H1 (cell line): Measurements from ENCODE around the gene TEX35.

Experiments used
- BACH1 ChIP-seq: IDR thresholded peaks from 2 replicates; pipeline ENCODE4 v1.6.1; 2012; ENCODE audit warnings: low read length, improper control_type of control experiment
- EZH2 ChIP-seq: fragments of 200-600 bp; sonication (generic); IDR thresholded peaks from 2 replicates; pipeline ENCODE4 v1.7.1; 2012; ENCODE audit warnings: low read depth, mild to moderate bottlenecking, moderate library complexity, low read length, inconsistent platforms; ENCODE audit not compliant: severe bottlenecking
- KDM1A ChIP-seq: fragments of 200-600, 300-600 bp; sonication (generic); IDR thresholded peaks from 2 replicates; pipeline ENCODE4 v1.7.1; 2016; ENCODE audit warnings: mild to moderate bottlenecking, low read length, borderline replicate concordance
- POLR2AphosphoS5 ChIP-seq: IDR thresholded peaks from 2 replicates; pipeline ENCODE4 v1.6.1; 2011; ENCODE audit warnings: low read depth, low read length
- SUZ12 ChIP-seq: fragments of 200-600 bp; sonication (generic); IDR thresholded peaks from 2 replicates; pipeline ENCODE4 v1.6.1; 2012; ENCODE audit warnings: mild to moderate bottlenecking, inconsistent platforms, low read length, moderate library complexity, mixed read lengths
- YY1 ChIP-seq: IDR thresholded peaks from 2 replicates; pipeline ENCODE4 v1.6.1; 2011; ENCODE audit warnings: low read depth, mild to moderate bottlenecking, low read length
- TF ChIP-seq, protein P1 (sequence below), 3 experiments: IDR thresholded peaks; 1 replicate in 2 of 3; 2 replicates in 1 of 3; pipeline versions ENCODE4 v1.5.1 to v1.6.1; 2011; ENCODE audit warnings: low read length in 3 of 3, mild to moderate bottlenecking in 3 of 3, inconsistent platforms in 2 of 3, low read depth in 1 of 3, moderate library complexity in 1 of 3; ENCODE audit not compliant: insufficient read depth in 1 of 3; ENCODE audit errors: control extremely low read depth in 1 of 3

DNA sequence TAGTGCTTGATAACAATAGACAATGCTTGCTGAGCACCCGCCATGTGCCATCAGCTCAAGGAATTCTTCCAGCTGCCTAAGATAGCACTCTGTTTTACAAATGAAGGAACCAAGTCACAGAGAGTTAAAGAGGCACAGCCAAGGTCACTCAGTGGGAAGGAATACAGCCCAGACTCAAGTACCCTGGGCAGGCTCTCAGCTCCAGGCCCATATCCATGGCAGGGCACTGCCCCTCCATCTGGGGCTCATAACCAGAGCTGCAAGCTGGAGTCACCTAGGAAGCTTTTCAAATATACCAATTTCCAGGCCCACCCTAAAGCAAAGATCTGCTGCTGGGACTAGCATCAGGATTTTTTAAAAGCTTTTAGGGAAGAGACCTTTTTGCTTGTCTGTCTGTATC is 17.8 kb upstream of the TEX35 start:
- TF ChIP-seq, protein P1, sequence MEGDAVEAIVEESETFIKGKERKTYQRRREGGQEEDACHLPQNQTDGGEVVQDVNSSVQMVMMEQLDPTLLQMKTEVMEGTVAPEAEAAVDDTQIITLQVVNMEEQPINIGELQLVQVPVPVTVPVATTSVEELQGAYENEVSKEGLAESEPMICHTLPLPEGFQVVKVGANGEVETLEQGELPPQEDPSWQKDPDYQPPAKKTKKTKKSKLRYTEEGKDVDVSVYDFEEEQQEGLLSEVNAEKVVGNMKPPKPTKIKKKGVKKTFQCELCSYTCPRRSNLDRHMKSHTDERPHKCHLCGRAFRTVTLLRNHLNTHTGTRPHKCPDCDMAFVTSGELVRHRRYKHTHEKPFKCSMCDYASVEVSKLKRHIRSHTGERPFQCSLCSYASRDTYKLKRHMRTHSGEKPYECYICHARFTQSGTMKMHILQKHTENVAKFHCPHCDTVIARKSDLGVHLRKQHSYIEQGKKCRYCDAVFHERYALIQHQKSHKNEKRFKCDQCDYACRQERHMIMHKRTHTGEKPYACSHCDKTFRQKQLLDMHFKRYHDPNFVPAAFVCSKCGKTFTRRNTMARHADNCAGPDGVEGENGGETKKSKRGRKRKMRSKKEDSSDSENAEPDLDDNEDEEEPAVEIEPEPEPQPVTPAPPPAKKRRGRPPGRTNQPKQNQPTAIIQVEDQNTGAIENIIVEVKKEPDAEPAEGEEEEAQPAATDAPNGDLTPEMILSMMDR (IDR thresholded peaks at IDR 0.05; ENCODE audit: control extremely low read depth in 1 of 3, insufficient read depth in 1 of 3, low read depth in 1 of 3, low read length in 3 of 3) = no peak
- TF ChIP-seq SUZ12 (no peak), POLR2AphosphoS5 (no peak), KDM1A (no peak), YY1 (no peak), BACH1 (no peak), EZH2 (no peak)
